NCI-H524 treated with DMSO at 0.1 percent for 48 hours (cell line): ENCODE data around the gene CA11.
A peak's percentile ranks its signal among the peaks of the same experiment; 100 is the strongest.

Source experiments
- DNase-seq: peaks from one replicate; lab custom pipeline; 2025; lab: John Stamatoyannopoulos, UW

The CA11 gene

GRCh38 chr19:48628486-48629296 lies 17.3 kb downstream of the CA11 start:
- no peak for DNase-seq

GRCh38 chr19:48627865-48628314 lies 18.1 kb downstream of the CA11 start:
- no peak for DNase-seq

GRCh38 chr19:48627201-48627864 lies 18.7 kb downstream of the CA11 start:
- no peak for DNase-seq

GRCh38 chr19:48625891-48626327 lies 20.1 kb downstream of the CA11 start:
- no peak for DNase-seq

GRCh38 chr19:48624791-48625723 lies 20.9 kb downstream of the CA11 start:
- no peak for DNase-seq

GRCh38 chr19:48624067-48624594 lies 21.9 kb downstream of the CA11 start:
- DNase-seq, result peak; percentile 92

- peak; percentile 48 for DNase-seq
These were observed 22.4 kb downstream of the CA11 start for GRCh38 chr19:48623556-48624066.

GRCh38 chr19:48619692-48620585 lies 26.0 kb downstream of the CA11 start:
- DNase-seq, result no peak

- DNase-seq, result peak; percentile 96
These were observed 26.9 kb downstream of the CA11 start, which contains the start of the genes RPL18 and SPHK2 for GRCh38 chr19:48618916-48619691. RPL18 (minus strand) TSS chr19:48619178; CDS start chr19:48619143, 35 bp downstream. SPHK2 (plus strand) TSS chr19:48619506; CDS start chr19:48620515, 1,009 bp downstream.

GRCh38 chr19:48618278-48618915 lies 27.6 kb downstream of the CA11 start:
- no peak for DNase-seq

- no peak for DNase-seq
These were observed 28.6 kb downstream of the CA11 start for GRCh38 chr19:48617146-48617937.

GRCh38 chr19:48616491-48617056 lies 29.4 kb downstream of the CA11 start:
- no peak for DNase-seq

- no peak for DNase-seq
These were observed 29.9 kb downstream of the CA11 start for GRCh38 chr19:48616041-48616436.

- no peak for DNase-seq
These were observed 30.6 kb downstream of the CA11 start for GRCh38 chr19:48615231-48616040.

GRCh38 chr19:48614436-48615230 lies 31.4 kb downstream of the CA11 start, which contains the start of gene FAM83E:
FAM83E (minus strand) TSS chr19:48615076; CDS start chr19:48613372, 1,704 bp downstream.
- no peak for DNase-seq

GRCh38 chr19:48613852-48614435 lies 32.0 kb downstream of the CA11 start:
- DNase-seq, result no peak
